ENCODE measurements around the gene SHCBP1.

GRCh38 chr16:46651305-46651704 lies 30.1 kb upstream of the SHCBP1 start:
- no peak for TF ChIP-seq EZH2 (IDR thresholded peaks at IDR 0.05; ENCODE audit: low read depth, unreplicated experiment)
- no peak for TF ChIP-seq CTCF (conservative IDR thresholded peaks at IDR 0.05; ENCODE audit: low read depth in 2 of 2)
- TF ChIP-seq EZH2phosphoT487 (IDR thresholded peaks at IDR 0.05; ENCODE audit: unreplicated experiment) = no peak
- TF ChIP-seq NANOG (IDR thresholded peaks at IDR 0.05; ENCODE audit: borderline replicate concordance) = no peak
- TF ChIP-seq CREB1 (CRISPR knock-in tag; IDR thresholded peaks at IDR 0.05; ENCODE audit: low read depth) = no peak
- no peak for TF ChIP-seq REST (IDR thresholded peaks at IDR 0.05; ENCODE audit: unreplicated experiment)
- no peak for TF ChIP-seq POLR2AphosphoS5 (IDR thresholded peaks at IDR 0.05; ENCODE audit: low read depth)
- TF ChIP-seq ZNF114 (CRISPR knock-in tag; IDR thresholded peaks at IDR 0.05) = no peak
- TF ChIP-seq STAT1 (IDR thresholded peaks at IDR 0.05; ENCODE audit: unreplicated experiment) = no peak
- TF ChIP-seq ETS1 (IDR thresholded peaks at IDR 0.05) = no peak
- no peak for TF ChIP-seq ZNF331 (CRISPR knock-in tag; IDR thresholded peaks at IDR 0.05; ENCODE audit: low read depth)
- no peak for TF ChIP-seq ZNF462 (CRISPR knock-in tag; IDR thresholded peaks at IDR 0.05)
